SU-DHL-6 (cell line): ENCODE measurements around the gene LAMA2.

Experiments used
- CTCF ChIP-seq: fragments of 200-600 bp; sonication (generic); IDR thresholded peaks from one replicate; pipeline ENCODE4 v1.5.1; 2017; ENCODE audit warnings: antibody characterized with exemption, mild to moderate bottlenecking, low read length, moderate library complexity; ENCODE audit not compliant: insufficient read depth, poor library complexity, severe bottlenecking
- EZH2phosphoT487 ChIP-seq: fragments of 200-600 bp; sonication (generic), shearing (Covaris generic); conservative IDR thresholded peaks from 2 replicates; pipeline ENCODE4 v1.6.1; 2018; ENCODE audit warnings: mild to moderate bottlenecking, antibody characterized with exemption, low read length, moderate library complexity, mixed read lengths

DNA sequence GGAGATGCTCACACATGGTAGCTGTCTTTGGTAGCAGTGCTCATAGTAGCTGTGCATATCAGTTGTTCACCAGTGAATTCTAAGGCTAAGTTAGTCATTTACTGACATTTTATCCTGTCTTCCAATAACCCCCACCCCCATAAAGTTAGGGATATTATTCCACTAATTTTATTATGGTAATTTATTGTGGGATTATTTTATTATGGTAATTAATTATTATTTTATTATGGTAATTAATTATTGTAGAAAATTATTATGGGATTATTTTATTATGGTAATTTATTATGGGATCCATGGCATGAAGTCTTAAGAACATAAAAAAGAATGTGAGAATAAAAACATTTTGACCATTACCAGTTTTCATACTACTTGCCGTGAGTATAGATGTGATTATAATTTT lies 406.5 kb downstream of the LAMA2 start:
- TF ChIP-seq CTCF (no peak), EZH2phosphoT487 (no peak)
